ENCODE data around the gene RGS21. TPM values are rescaled to one million over a fixed set of nuclear protein-coding genes. Genes with fewer than 3 reads are reported as not detected.

Gene RGS21
- total RNA-seq, 1 donor from 2014 or later = not detected

DNA sequence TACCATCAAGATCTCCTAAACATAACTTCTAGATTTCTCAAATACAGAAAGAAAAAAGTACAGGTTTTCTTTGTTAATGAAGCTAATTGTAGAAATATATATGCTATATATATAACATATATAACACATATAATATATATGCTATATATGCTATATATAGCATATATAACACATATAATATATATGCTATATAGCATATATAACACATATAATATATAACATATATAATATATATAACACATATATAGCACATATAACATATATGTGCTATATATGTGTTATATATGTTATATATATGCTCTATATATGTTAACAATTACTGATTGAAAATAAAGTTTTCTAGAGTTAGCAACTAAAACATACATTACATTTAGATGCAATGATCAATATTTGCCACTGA lies 34.8 kb downstream of the RGS21 start:
- no peak for DNase-seq (ENCODE audit: low read depth)
- TF ChIP-seq, protein P1, sequence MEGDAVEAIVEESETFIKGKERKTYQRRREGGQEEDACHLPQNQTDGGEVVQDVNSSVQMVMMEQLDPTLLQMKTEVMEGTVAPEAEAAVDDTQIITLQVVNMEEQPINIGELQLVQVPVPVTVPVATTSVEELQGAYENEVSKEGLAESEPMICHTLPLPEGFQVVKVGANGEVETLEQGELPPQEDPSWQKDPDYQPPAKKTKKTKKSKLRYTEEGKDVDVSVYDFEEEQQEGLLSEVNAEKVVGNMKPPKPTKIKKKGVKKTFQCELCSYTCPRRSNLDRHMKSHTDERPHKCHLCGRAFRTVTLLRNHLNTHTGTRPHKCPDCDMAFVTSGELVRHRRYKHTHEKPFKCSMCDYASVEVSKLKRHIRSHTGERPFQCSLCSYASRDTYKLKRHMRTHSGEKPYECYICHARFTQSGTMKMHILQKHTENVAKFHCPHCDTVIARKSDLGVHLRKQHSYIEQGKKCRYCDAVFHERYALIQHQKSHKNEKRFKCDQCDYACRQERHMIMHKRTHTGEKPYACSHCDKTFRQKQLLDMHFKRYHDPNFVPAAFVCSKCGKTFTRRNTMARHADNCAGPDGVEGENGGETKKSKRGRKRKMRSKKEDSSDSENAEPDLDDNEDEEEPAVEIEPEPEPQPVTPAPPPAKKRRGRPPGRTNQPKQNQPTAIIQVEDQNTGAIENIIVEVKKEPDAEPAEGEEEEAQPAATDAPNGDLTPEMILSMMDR (conservative IDR thresholded peaks at IDR 0.05; ENCODE audit: low read depth, low read length) = no peak
- no peak overlapping the region for H3K4me3 ChIP-seq (ENCODE audit: low read depth, low read length)

DNA sequence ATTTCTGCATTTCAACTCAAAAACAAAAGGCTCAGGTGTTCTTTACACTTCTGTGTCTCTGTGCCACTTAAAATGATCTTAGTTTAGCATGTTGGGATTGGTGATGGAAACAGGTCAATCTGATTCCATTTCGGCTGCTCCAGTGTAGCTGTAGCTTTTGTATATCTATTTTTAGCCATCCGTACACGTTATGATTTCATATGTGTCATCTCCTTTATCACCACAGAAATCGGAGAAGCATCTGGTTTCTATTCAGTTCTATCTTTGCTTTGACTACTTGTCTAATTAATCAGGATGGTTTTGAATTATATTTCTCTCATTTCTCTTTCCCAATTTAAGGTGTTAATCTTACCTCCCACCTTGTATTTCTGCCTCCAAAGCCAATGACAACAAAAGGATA lies 41.1 kb downstream of the RGS21 start:
- TF ChIP-seq, protein P1 (conservative IDR thresholded peaks at IDR 0.05; ENCODE audit: low read depth, low read length) = no peak
- no peak for DNase-seq (ENCODE audit: low read depth)
- no peak overlapping the region for H3K4me3 ChIP-seq (ENCODE audit: low read depth, low read length)

DNA sequence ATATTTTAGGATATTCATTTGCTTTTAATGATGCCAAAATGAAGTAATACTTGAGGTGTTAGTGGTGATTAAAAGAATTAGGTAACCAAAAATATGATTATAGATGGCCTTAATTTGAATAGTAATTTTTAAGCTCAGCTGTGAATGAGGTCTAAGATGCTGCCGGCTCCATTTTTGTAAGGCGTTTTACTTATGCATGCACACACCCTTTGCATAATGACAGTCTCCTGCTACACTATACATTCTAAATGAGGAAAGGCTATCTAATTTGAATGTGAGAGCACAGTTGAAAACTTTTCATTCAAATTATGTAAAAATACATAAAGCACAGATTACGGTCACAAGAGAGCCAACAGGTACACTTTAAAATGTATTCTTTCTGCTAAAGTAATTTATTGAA lies 41.6 kb downstream of the RGS21 start:
- TF ChIP-seq, protein P1 (conservative IDR thresholded peaks at IDR 0.05; ENCODE audit: low read depth, low read length) = no peak
- DNase-seq (ENCODE audit: low read depth) = no peak

DNA sequence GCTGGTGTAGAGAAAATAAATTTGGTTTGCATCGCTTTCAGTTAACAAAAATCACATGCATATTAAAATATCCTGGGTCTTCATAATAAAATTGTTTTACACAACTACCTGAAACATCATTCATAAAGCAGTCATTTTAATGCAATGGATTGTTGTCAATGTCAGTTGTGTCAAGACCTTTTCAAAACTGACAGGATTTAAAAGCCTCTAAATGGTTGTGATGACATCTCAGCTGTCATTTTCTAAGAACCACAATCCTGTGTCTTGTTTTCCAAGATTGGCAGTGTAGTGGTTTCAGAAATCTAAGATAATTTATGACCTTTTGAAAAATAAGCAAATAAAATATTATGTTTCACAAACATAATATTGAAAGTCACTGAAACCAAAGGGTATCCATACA lies 42.0 kb downstream of the RGS21 start:
- no peak overlapping the region for H3K4me3 ChIP-seq (ENCODE audit: low read depth, low read length)
- no peak for DNase-seq (ENCODE audit: low read depth)
- TF ChIP-seq, protein P1 (conservative IDR thresholded peaks at IDR 0.05; ENCODE audit: low read depth, low read length) = no peak

More for the DNA sequence above, 41.6 kb downstream of the RGS21 start:
- no peak overlapping the region for H3K4me3 ChIP-seq (ENCODE audit: low read depth, low read length)

DNA sequence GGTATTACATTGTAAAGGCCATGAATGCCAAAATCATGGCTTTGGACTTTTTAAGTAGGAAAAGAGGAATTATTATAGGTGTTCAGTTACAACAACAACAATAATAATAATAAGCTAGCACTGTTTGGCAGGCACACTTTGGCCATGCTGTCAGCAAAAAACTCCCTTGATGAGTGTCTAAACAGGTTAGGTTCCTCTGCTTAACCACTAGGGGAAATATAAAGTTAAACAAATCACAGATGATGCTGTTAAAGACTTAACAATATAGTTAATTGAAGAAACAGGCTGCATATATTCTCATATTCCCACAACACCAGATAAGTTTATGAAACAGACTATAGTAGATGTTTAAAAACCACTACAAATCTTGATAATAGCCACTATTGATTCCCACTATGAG lies 46.4 kb downstream of the RGS21 start:
- no peak for DNase-seq (ENCODE audit: low read depth)
- TF ChIP-seq, protein P1 (conservative IDR thresholded peaks at IDR 0.05; ENCODE audit: low read depth, low read length) = no peak
- H3K4me3 ChIP-seq (ENCODE audit: low read depth, low read length) = no peak overlapping the region

DNA sequence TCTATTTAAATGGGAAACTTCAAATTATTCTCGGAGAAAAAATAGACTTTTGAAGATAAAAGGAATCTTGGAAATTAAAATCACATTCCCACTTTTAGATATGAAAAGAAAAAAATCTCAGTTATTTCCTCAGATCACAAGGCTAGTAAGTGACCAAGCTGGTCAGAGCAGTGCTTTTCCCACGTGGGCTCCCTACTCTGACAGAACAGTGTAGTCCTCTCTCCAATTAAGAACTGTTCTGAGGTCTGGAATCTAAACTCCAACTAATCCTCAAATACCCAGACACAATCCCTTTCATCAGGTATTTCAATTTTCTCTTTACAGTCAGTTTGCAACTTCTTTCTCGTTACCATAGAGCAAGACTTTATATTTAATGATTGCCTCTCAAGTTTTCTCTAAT lies 50.6 kb downstream of the RGS21 start:
- no peak overlapping the region for H3K4me3 ChIP-seq (ENCODE audit: low read depth, low read length)
- TF ChIP-seq, protein P1 (conservative IDR thresholded peaks at IDR 0.05; ENCODE audit: low read depth, low read length) = no peak
- DNase-seq (ENCODE audit: low read depth) = no peak

DNA sequence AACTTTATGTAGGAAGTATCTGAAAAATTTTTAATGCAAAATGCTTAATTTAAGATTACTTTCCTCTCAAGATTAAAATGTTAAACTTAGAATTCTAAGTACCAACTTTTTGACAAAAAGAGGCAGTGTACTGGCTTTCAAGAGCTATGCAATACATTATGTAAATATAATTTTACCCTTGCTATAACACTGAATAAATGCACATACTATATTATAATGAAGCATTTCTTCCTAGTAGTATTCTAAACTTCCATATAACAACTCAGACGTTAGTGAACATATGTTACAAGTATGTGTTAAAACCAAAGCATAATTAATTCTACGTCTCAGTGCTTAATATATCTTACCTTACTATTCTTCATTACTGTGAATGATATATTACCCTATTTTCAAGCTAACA lies 58.5 kb downstream of the RGS21 start:
- DNase-seq (ENCODE audit: low read depth) = no peak
- H3K4me3 ChIP-seq (ENCODE audit: low read depth, low read length) = no peak overlapping the region
- TF ChIP-seq, protein P1 (conservative IDR thresholded peaks at IDR 0.05; ENCODE audit: low read depth, low read length) = no peak

All from epithelial cell of proximal tubule (primary cell).